K562 (cell line): ENCODE results near the gene ALDH3B2. TPM values are rescaled to one million over a fixed set of nuclear protein-coding genes. Genes with fewer than 3 reads are reported as not detected.

ENCODE experiments used
- ATAC-seq: fragments of 200-7000 bp; cut with Tn5 transposase; 3 replicates; pipeline ENCODE4 v1.9.1; 2020; ENCODE audit warnings: moderate library complexity
- BruUV-seq: library from RNA; stranded (reverse); fragments of 400-500 nt; replicated peaks from 2 replicates; lab custom pipeline; 2021; lab: Mats Ljungman, UMichigan
- CTCF ChIA-PET: fragments of 300-600 bp; formaldehyde crosslinking; extraction: SDS; loops from one replicate; lab custom pipeline; 2021; ENCODE audit warnings: low intra/inter-chr PET ratio; lab: Yijun Ruan, JAX
- POLR2A ChIA-PET: fragments of 300-600, 350-650 bp; sonication (Branson Sonifier 250); formaldehyde crosslinking; extraction: SDS; loops from one replicate; lab custom pipeline; 2021; ENCODE audit warnings: antibody characterized with exemption, inconsistent platforms; lab: Yijun Ruan, JAX
- DNase-seq, 4 experiments: peaks; one replicate each; pipeline versions ENCODE4 v3.0.0 to v3.0.0-alpha.2; 2011 to 2018; ENCODE audit warnings: low spot score in 3 of 4, mixed read lengths in 3 of 4; ENCODE audit errors: extremely low read depth in 1 of 4
- FAIRE-seq: peaks from 2 replicates; lab custom pipeline; 2011; peaks lifted over from hg19 to GRCh38; lab: Jason Lieb, UNC
- H2AFZ ChIP-seq: 2 replicates; pipeline ENCODE4 v1.6.0; 2011; ENCODE audit warnings: low read depth, low read length, control low read depth, inconsistent platforms
- H3K27ac ChIP-seq: fragments of 200-600 bp; 3 replicates; pipeline ENCODE4 v1.8.0; 2011; ENCODE audit warnings: low read depth, mild to moderate bottlenecking, control low read depth, inconsistent platforms, low read length, moderate library complexity, mixed read lengths; ENCODE audit errors: extremely low read depth
- H3K27me3 ChIP-seq, 2 experiments: fragments of 300-600 bp in 1 of 2; 2 replicates in 1 of 2; 3 replicates in 1 of 2; pipeline versions ENCODE4 v1.6.0 to v1.8.0; 2011; ENCODE audit warnings: inconsistent platforms in 2 of 2, low read length in 2 of 2, mild to moderate bottlenecking in 1 of 2, mixed read lengths in 1 of 2, moderate library complexity in 1 of 2; ENCODE audit not compliant: control insufficient read depth in 2 of 2, insufficient read depth in 2 of 2
- H3K36me3 ChIP-seq: fragments of 300-600 bp; 3 replicates; pipeline ENCODE4 v1.8.0; 2011; ENCODE audit warnings: mild to moderate bottlenecking, low read length, inconsistent platforms; ENCODE audit not compliant: control insufficient read depth, insufficient read depth
- H3K4me1 ChIP-seq, 2 experiments: fragments of 200-600 bp in 1 of 2; replicated peaks in 1 of 2; 2 replicates in 1 of 2; 3 replicates in 1 of 2; pipeline versions ENCODE4 v1.5.1 to v1.8.0; 2011; ENCODE audit warnings: inconsistent platforms in 2 of 2, low read length in 2 of 2, mild to moderate bottlenecking in 1 of 2, mixed read lengths in 1 of 2, moderate library complexity in 1 of 2; ENCODE audit not compliant: control insufficient read depth in 2 of 2, insufficient read depth in 2 of 2
- H3K4me2 ChIP-seq: 2 replicates; pipeline ENCODE4 v1.6.1; 2011; ENCODE audit warnings: low read length, control low read depth, inconsistent platforms, mixed read lengths; ENCODE audit not compliant: insufficient read depth
- H3K4me3 ChIP-seq: fragments of 200-600 bp; sonication (generic), shearing (Covaris generic); 2 replicates; pipeline ENCODE4 v1.5.1; 2016; ENCODE audit warnings: control low read depth, inconsistent platforms
- H3K79me2 ChIP-seq: fragments of 200-600 bp; 3 replicates; pipeline ENCODE4 v1.8.0; 2011; ENCODE audit warnings: low read length, inconsistent platforms; ENCODE audit not compliant: control insufficient read depth, insufficient read depth
- H3K9ac ChIP-seq, 2 experiments: 2 replicates each; pipeline versions ENCODE4 v1.6.0 to v1.6.1; 2011; ENCODE audit warnings: low read depth in 2 of 2, low read length in 2 of 2, control low read depth in 1 of 2, inconsistent platforms in 1 of 2, mild to moderate bottlenecking in 1 of 2, mixed read lengths in 1 of 2; ENCODE audit not compliant: insufficient read depth in 1 of 2
- H3K9me1 ChIP-seq: one replicate; pipeline ENCODE4 v1.6.0; 2011; ENCODE audit warnings: inconsistent platforms, mild to moderate bottlenecking, low read length, moderate library complexity; ENCODE audit not compliant: control insufficient read depth, insufficient read depth
- H3K9me3 ChIP-seq: replicated peaks from 2 replicates; pipeline ENCODE4 v1.5.1; 2011; ENCODE audit warnings: low read depth, low read length, inconsistent platforms; ENCODE audit not compliant: control insufficient read depth, insufficient read depth
- H4K20me1 ChIP-seq: replicated peaks from 2 replicates; pipeline ENCODE4 v1.6.1; 2011; ENCODE audit warnings: low read length, inconsistent platforms, mixed read lengths; ENCODE audit not compliant: control insufficient read depth, insufficient read depth
- ATF3 ChIP-seq, 2 experiments: fragments of 450-650 bp in 1 of 2; sonication (generic) in 1 of 2; formaldehyde crosslinking in 1 of 2; IDR thresholded peaks in 1 of 2; conservative IDR thresholded peaks in 1 of 2; 2 replicates each; pipeline versions ENCODE4 v1.6.1 to v1.8.1; 2016 to 2023; ENCODE audit warnings: mild to moderate bottlenecking in 2 of 2, moderate library complexity in 2 of 2, inconsistent platforms in 1 of 2, missing genetic modification reagents in 1 of 2
- CGGBP1 ChIP-seq: fragments of 250-450 bp; sonication (Bioruptor Pico); IDR thresholded peaks from 2 replicates; pipeline ENCODE4 v1.9.0; 2021; ENCODE audit warnings: mild to moderate bottlenecking
- HLTF ChIP-seq: fragments of 450-650 bp; IDR thresholded peaks from 2 replicates; pipeline ENCODE4 v1.6.1; 2016
- HNRNPK ChIP-seq: fragments of 200-400 bp; formaldehyde crosslinking; IDR thresholded peaks from one replicate; pipeline ENCODE4 v1.6.1; 2018; ENCODE audit warnings: mild to moderate bottlenecking, low read depth, low read length; ENCODE audit not compliant: poor library complexity, severe bottlenecking
- NRF1 ChIP-seq, 2 experiments: fragments of 450-650 bp; IDR thresholded peaks in 1 of 2; conservative IDR thresholded peaks in 1 of 2; 2 replicates each; pipeline ENCODE4 v1.6.1; 2014; ENCODE audit warnings: mild to moderate bottlenecking in 2 of 2
- SAFB2 ChIP-seq: fragments of 200-400 bp; formaldehyde crosslinking; IDR thresholded peaks from 2 replicates; pipeline ENCODE4 v1.6.1; 2018; ENCODE audit warnings: borderline replicate concordance, low read length, low read depth, moderate library complexity; ENCODE audit not compliant: severe bottlenecking
- SMARCE1 ChIP-seq: fragments of 450-650 bp; IDR thresholded peaks from 2 replicates; pipeline ENCODE4 v1.7.1; 2016; ENCODE audit warnings: mild to moderate bottlenecking
- USF1 ChIP-seq: sonication (generic); formaldehyde crosslinking; IDR thresholded peaks from 2 replicates; pipeline ENCODE4 v1.9.0; 2022; ENCODE audit warnings: mild to moderate bottlenecking, missing genetic modification reagents
- ZBTB17 ChIP-seq: fragments of 450-650 bp; formaldehyde crosslinking; IDR thresholded peaks from 2 replicates; pipeline ENCODE4 v1.4.0; 2020; ENCODE audit warnings: mild to moderate bottlenecking
- ZFPM2 ChIP-seq: fragments of 250-450 bp; sonication (Bioruptor Pico); IDR thresholded peaks from 2 replicates; pipeline ENCODE4 v1.5.1; 2022; ENCODE audit warnings: mild to moderate bottlenecking
- ZNF224 ChIP-seq: sonication (generic); formaldehyde crosslinking; IDR thresholded peaks from 2 replicates; pipeline ENCODE4 v1.8.0; 2022; ENCODE audit warnings: mild to moderate bottlenecking, missing genetic modification reagents
- ZNF232 ChIP-seq: sonication (generic); formaldehyde crosslinking; IDR thresholded peaks from 2 replicates; pipeline ENCODE4 v1.8.0; 2022; ENCODE audit warnings: mild to moderate bottlenecking, missing genetic modification reagents
- WGBS: fragments of 100-300 bp; shearing (Covaris generic); methylation state at CpG from one replicate; pipeline ENCODE4 v1.1.6; 2016; ENCODE audit warnings: low coverage, mixed read lengths; ENCODE audit not compliant: insufficient coverage; ENCODE audit errors: missing lambda C conversion rate; 5-methylcytosine and 5-hydroxymethylcytosine counted together
- in situ Hi-C: fragments of 300-500 bp; cut with MboI; formaldehyde crosslinking; loops from 4 replicates; pipeline ENCODE4 v1.15.0; 2018; ENCODE audit warnings: inconsistent platforms, mixed read lengths
- intact Hi-C: fragments of 100-400 bp; cut with micrococcal nuclease; formaldehyde crosslinking; loops from 2 replicates; pipeline ENCODE4 v1.14.2; 2022
- polyA plus RNA-seq, 8 experiments: library from polyadenylated mRNA; depleted of rRNA in 4 of 8; stranded (reverse) in 5 of 8; unstranded in 3 of 8; fragments of >200 nt; fragmentation: Nextera tagmentation in 2 of 8; fragmentation: Illumina TruSeq in 1 of 8; extraction: Ambion mirVana in 2 of 8; extraction: Trizol in 1 of 8; gene quantifications; 2 replicates each; pipeline versions ENCODE4 v1.2.1 to v1.2.3, GENCODE V29; 2011 to 2014; ENCODE audit warnings: inconsistent platforms in 1 of 8, missing spikeins in 1 of 8
- total RNA-seq, 7 experiments: library from RNA; depleted of rRNA in 6 of 7; stranded (reverse); fragments of >200 nt in 6 of 7; fragmentation: Illumina TruSeq in 2 of 7; extraction: Trizol in 2 of 7; gene quantifications; 2 replicates each; pipeline versions ENCODE4 v1.2.1 to v1.2.3, GENCODE V29; 2011 to 2021; ENCODE audit warnings: low replicate concordance in 1 of 7

ALDH3B2 gene
- total and polyA plus RNA-seq, 9 of the 15 experiments (the other 6 are each of a cell fraction or from before 2014, with no cell fraction given) = not detected

GRCh38 chr11:67666676-67667489 lies 7.5 kb downstream of the ALDH3B2 start:
- Histone ChIP-seq H3K4me3 (no peak overlapping the region), H3K4me2 (no peak overlapping the region), H3K36me3 (no peaks in the 10 kb centered on the region), H3K9me1 (no peaks in the 10 kb centered on the region), H3K4me1 (peaks cover 0 to 30% of the 10 kb centered on the region in 2 experiments; a peak in 2 of 5 replicates), H2AFZ (no peak overlapping the region), H3K9ac (no peak overlapping the region), H3K9me3 (0 out of 2 replicates have a peak, but pooled peaks cover 1% of the 10 kb centered on the region), H4K20me1 (0 out of 2 replicates have a peak, but pooled peaks cover 9% of the 10 kb centered on the region), H3K27ac (no peak overlapping the region), H3K27me3 (peaks cover 19 to 48% of the 10 kb centered on the region in 2 experiments; a peak in 4 of 5 replicates), H3K79me2 (no peaks in the 10 kb centered on the region)
- ChIA-PET POLR2A (interaction anchor here (0.7 kb wide), 1 partner anchor 19 kb away, joined by 3 read pairs; no protein-coding TSS in a partner anchor), CTCF (no interaction called here)
- in situ Hi-C loops = loop anchor here (10.0 kb wide), 1 partner anchor 128 kb away; no protein-coding TSS in a partner anchor
- whole genome bisulfite sequencing = 9% methylated on average over 20 of the region's 20 CpGs
- DNase-seq (no peak), ATAC-seq (no peak), FAIRE-seq (no peak)
- intact Hi-C loops = no loop called here
- TF ChIP-seq NRF1 (conservative IDR thresholded peaks at IDR 0.05 in 1 of 2, IDR thresholded peaks at IDR 0.05 in 1 of 2) (no peak), ZBTB17 (no peak), ZNF224 (CRISPR knock-in tag) (no peak), SAFB2 (no peak), HNRNPK (no peak), ZNF232 (CRISPR knock-in tag) (no peak), USF1 (CRISPR knock-in tag) (no peak), ZFPM2 (no peak), SMARCE1 (no peak), CGGBP1 (no peak), ATF3 (IDR thresholded peaks at IDR 0.05) (no peak), ATF3 (CRISPR knock-in tag; conservative IDR thresholded peaks at IDR 0.05) (no peak), HLTF (no peak)
- no TSS peak for BruUV-seq
